MCF 10A (cell line): ENCODE measurements around the gene RGMA. TPM values are rescaled to one million over a fixed set of nuclear protein-coding genes. Genes with fewer than 3 reads are reported as not detected.

ENCODE experiments used
- BruUV-seq: library from RNA; stranded (reverse); fragments of 400-500 nt; replicated peaks from 2 replicates; lab custom pipeline; 2021; lab: Mats Ljungman, UMichigan
- CTCF ChIA-PET: fragments of 300-600 bp; sonication (Branson Sonifier 250); formaldehyde crosslinking; extraction: SDS; loops from one replicate; lab custom pipeline; 2021; ENCODE audit warnings: antibody characterized with exemption, inconsistent platforms; lab: Yijun Ruan, JAX
- POLR2A ChIA-PET: fragments of 300-600, 350-650 bp; sonication (Branson Sonifier 250); formaldehyde crosslinking; extraction: SDS; loops from one replicate; lab custom pipeline; 2020; ENCODE audit warnings: antibody characterized with exemption, inconsistent platforms; lab: Yijun Ruan, JAX
- DNase-seq: peaks from one replicate; pipeline ENCODE4 v3.0.0-alpha.2; 2018; ENCODE audit not compliant: unreplicated experiment
- H3K27ac Mint-ChIP-seq: one replicate; pipeline ENCODE4 v1.8.0; 2022; ENCODE audit warnings: mild to moderate bottlenecking, low read depth, mixed read lengths; ENCODE audit not compliant: unreplicated experiment
- H3K27me3 Mint-ChIP-seq: one replicate; pipeline ENCODE4 v1.8.0; 2022; ENCODE audit warnings: mixed read lengths; ENCODE audit not compliant: insufficient read depth, unreplicated experiment
- H3K36me3 Mint-ChIP-seq: one replicate; pipeline ENCODE4 v1.8.0; 2022; ENCODE audit warnings: mild to moderate bottlenecking, moderate library complexity, mixed read lengths; ENCODE audit not compliant: insufficient read depth, unreplicated experiment
- H3K4me1 Mint-ChIP-seq: one replicate; pipeline ENCODE4 v1.8.0; 2022; ENCODE audit warnings: mixed read lengths; ENCODE audit not compliant: insufficient read depth, unreplicated experiment
- H3K4me3 Mint-ChIP-seq: one replicate; pipeline ENCODE4 v1.8.0; 2022; ENCODE audit warnings: mild to moderate bottlenecking, moderate library complexity, mixed read lengths; ENCODE audit not compliant: unreplicated experiment
- H3K9me3 Mint-ChIP-seq: one replicate; pipeline ENCODE4 v1.8.0; 2022; ENCODE audit warnings: mixed read lengths; ENCODE audit not compliant: unreplicated experiment
- CTCF ChIP-seq: fragments of 200-600 bp; IDR thresholded peaks from one replicate; pipeline ENCODE4 v1.8.0; 2022; ENCODE audit warnings: antibody characterized with exemption, mild to moderate bottlenecking; ENCODE audit not compliant: unreplicated experiment
- intact Hi-C: fragments of 100-400 bp; cut with micrococcal nuclease; formaldehyde crosslinking; loops from 2 replicates; pipeline ENCODE4 v1.14.1; 2022
- total RNA-seq: library from RNA; stranded (reverse); gene quantifications from 2 replicates; pipeline ENCODE4 v1.2.3, GENCODE V29; 2022

The RGMA gene
- total RNA-seq, 1 experiment from 2014 or later, result 0.51 TPM

- H3K9me3 Mint-ChIP-seq, result no peaks in the 10 kb centered on the region
- CTCF ChIA-PET, result no interaction called here
- BruUV-seq, result no TSS peak
Measured at GRCh38 chr15:93135459-93135858, 46.4 kb upstream of the RGMA start.

GRCh38 chr15:93131485-93132095 lies 42.6 kb upstream of the RGMA start:
- no peak for DNase-seq
- POLR2A ChIA-PET, result no interaction called here
- no TSS peak for BruUV-seq
- CTCF ChIA-PET, result no interaction called here
- Mint-ChIP-seq H3K4me1 (no peaks in the 10 kb centered on the region), H3K27me3 (no peaks in the 10 kb centered on the region), H3K9me3 (no peaks in the 10 kb centered on the region), H3K4me3 (no peak overlapping the region), H3K36me3 (no peaks in the 10 kb centered on the region), H3K27ac (no peak overlapping the region)
- intact Hi-C loops, result no loop called here
- TF ChIP-seq CTCF, result no peak

More at GRCh38 chr15:93135459-93135858, 46.4 kb upstream of the RGMA start:
- Mint-ChIP-seq H3K27me3 (no peaks in the 10 kb centered on the region), H3K4me1 (no peaks in the 10 kb centered on the region), H3K27ac (no peak overlapping the region), H3K36me3 (no peaks in the 10 kb centered on the region), H3K4me3 (no peak overlapping the region)
- no peak for DNase-seq
- intact Hi-C loops, result no loop called here
- no peak for TF ChIP-seq CTCF
- POLR2A ChIA-PET, result no interaction called here

- Mint-ChIP-seq H3K4me3 (no peak overlapping the region), H3K36me3 (no peaks in the 10 kb centered on the region), H3K27me3 (no peaks in the 10 kb centered on the region), H3K4me1 (no peaks in the 10 kb centered on the region), H3K27ac (no peak overlapping the region), H3K9me3 (no peaks in the 10 kb centered on the region)
- intact Hi-C loops, result no loop called here
- CTCF ChIA-PET, result interaction anchor here (0.5 kb wide), 1 partner anchor 120 kb away, joined by 3 read pairs; no protein-coding TSS in a partner anchor
- POLR2A ChIA-PET, result no interaction called here
- no peak for TF ChIP-seq CTCF
- BruUV-seq, result no TSS peak
- DNase-seq, result no peak
Measured at GRCh38 chr15:93129702-93130488, 40.9 kb upstream of the RGMA start.

- intact Hi-C loops, result no loop called here
- no TSS peak for BruUV-seq
- Mint-ChIP-seq H3K4me3 (no peak overlapping the region), H3K27me3 (no peaks in the 10 kb centered on the region), H3K4me1 (no peaks in the 10 kb centered on the region), H3K9me3 (no peaks in the 10 kb centered on the region), H3K27ac (no peak overlapping the region), H3K36me3 (no peaks in the 10 kb centered on the region)
- POLR2A ChIA-PET, result interaction anchor here (0.7 kb wide), 1 partner anchor 585 kb away, joined by 3 read pairs; no protein-coding TSS in a partner anchor
- no peak for TF ChIP-seq CTCF
- CTCF ChIA-PET, result no interaction called here
- no peak for DNase-seq
Measured at GRCh38 chr15:93127286-93127685, 38.3 kb upstream of the RGMA start.
